IMR-90 (cell line): ENCODE data around the gene ID2. TPM values are rescaled to one million over a fixed set of nuclear protein-coding genes. Genes with fewer than 3 reads are reported as not detected.

Experiments
- ATAC-seq: fragments of 200-7000 bp; cut with Tn5 transposase; 2 replicates; pipeline ENCODE4 v1.9.1; 2020; ENCODE audit warnings: low read depth, mild to moderate bottlenecking, moderate library complexity
- BruUV-seq: library from RNA; stranded (reverse); fragments of 400-500 nt; replicated peaks from 2 replicates; lab custom pipeline; 2021; lab: Mats Ljungman, UMichigan
- CTCF ChIA-PET: fragments of 300-600 bp; formaldehyde crosslinking; extraction: SDS; loops from one replicate; lab custom pipeline; 2021; ENCODE audit warnings: antibody characterized with exemption; lab: Yijun Ruan, JAX
- POLR2A ChIA-PET: fragments of 300-600 bp; sonication (Branson Sonifier 250); formaldehyde crosslinking; loops from one replicate; lab custom pipeline; 2022; ENCODE audit warnings: antibody characterized with exemption; ENCODE audit not compliant: unreplicated experiment; lab: Charles Lee
- DNase-seq: peaks from one replicate; pipeline ENCODE4 v3.0.0; 2013
- H2AFZ ChIP-seq: replicated peaks from 2 replicates; pipeline ENCODE3; 2013; ENCODE audit warnings: low read length, mild to moderate bottlenecking; ENCODE audit not compliant: poor library complexity
- H2AK5ac ChIP-seq: 2 replicates; pipeline ENCODE4 v1.6.1; 2013; ENCODE audit warnings: low read depth, low read length, inconsistent platforms
- H2AK9ac ChIP-seq: replicated peaks from 2 replicates; pipeline ENCODE3; 2013; ENCODE audit warnings: mild to moderate bottlenecking, low read depth, low read length, moderate library complexity; ENCODE audit not compliant: poor library complexity
- H2BK120ac ChIP-seq: 2 replicates; pipeline ENCODE4 v1.6.1; 2013; ENCODE audit warnings: low read depth, low read length, inconsistent platforms
- H2BK15ac ChIP-seq: 3 replicates; pipeline ENCODE4 v1.6.1; 2013; ENCODE audit warnings: low read depth, low read length, inconsistent platforms
- H2BK20ac ChIP-seq: 2 replicates; pipeline ENCODE4 v1.6.1; 2013; ENCODE audit warnings: low read depth, mild to moderate bottlenecking, inconsistent platforms, low read length, moderate library complexity
- H2BK5ac ChIP-seq: 2 replicates; pipeline ENCODE4 v1.6.1; 2013; ENCODE audit warnings: mild to moderate bottlenecking, low read depth, low read length, inconsistent platforms; ENCODE audit not compliant: poor library complexity, severe bottlenecking
- H3K14ac ChIP-seq: replicated peaks from 2 replicates; pipeline ENCODE4 v1.6.1; 2013; ENCODE audit warnings: low read depth, low read length, inconsistent platforms
- H3K18ac ChIP-seq: 2 replicates; pipeline ENCODE4 v1.6.1; 2013; ENCODE audit warnings: low read depth, low read length, control low read depth
- H3K23ac ChIP-seq: 2 replicates; pipeline ENCODE4 v1.6.1; 2013; ENCODE audit warnings: low read depth, low read length, inconsistent platforms
- H3K27ac ChIP-seq: 2 replicates; pipeline ENCODE4 v1.5.1; 2013; ENCODE audit warnings: mild to moderate bottlenecking, control low read depth, low read length; ENCODE audit not compliant: insufficient read depth
- H3K27me3 ChIP-seq: 2 replicates; pipeline ENCODE4 v1.6.1; 2013; ENCODE audit warnings: low read length; ENCODE audit not compliant: control insufficient read depth, insufficient read depth
- H3K36me3 ChIP-seq: 2 replicates; pipeline ENCODE4 v1.6.1; 2013; ENCODE audit warnings: low read length, mixed read lengths; ENCODE audit not compliant: control insufficient read depth, insufficient read depth
- H3K4ac ChIP-seq: 2 replicates; pipeline ENCODE4 v1.6.1; 2013; ENCODE audit warnings: low read depth, low read length, inconsistent platforms
- H3K4me1 ChIP-seq: 2 replicates; pipeline ENCODE4 v1.6.1; 2013; ENCODE audit warnings: low read length, mixed read lengths; ENCODE audit not compliant: control insufficient read depth, insufficient read depth
- H3K4me2 ChIP-seq: 2 replicates; pipeline ENCODE4 v1.6.1; 2013; ENCODE audit warnings: low read depth, mild to moderate bottlenecking, control low read depth, low read length, moderate library complexity
- H3K4me3 ChIP-seq: 2 replicates; pipeline ENCODE4 v1.5.1; 2013; ENCODE audit warnings: low read depth, mild to moderate bottlenecking, control low read depth, low read length, moderate library complexity; ENCODE audit not compliant: insufficient read depth
- H3K56ac ChIP-seq: 2 replicates; pipeline ENCODE4 v1.6.1; 2013; ENCODE audit warnings: low read length, inconsistent platforms; ENCODE audit not compliant: insufficient read depth; ENCODE audit errors: extremely low read depth
- H3K79me1 ChIP-seq, 2 experiments: 2 replicates each; pipeline ENCODE4 v1.6.1; 2013; ENCODE audit warnings: low read length in 2 of 2, inconsistent platforms in 1 of 2, low read depth in 1 of 2
- H3K9ac ChIP-seq: 2 replicates; pipeline ENCODE4 v1.6.1; 2013; ENCODE audit warnings: low read depth, low read length, control low read depth
- H3K9me1 ChIP-seq: 2 replicates; pipeline ENCODE4 v1.6.1; 2013; ENCODE audit warnings: low read length, inconsistent platforms; ENCODE audit not compliant: insufficient read depth
- H3K9me3 ChIP-seq: 2 replicates; pipeline ENCODE4 v1.6.1; 2013; ENCODE audit warnings: low read length; ENCODE audit not compliant: control insufficient read depth, insufficient read depth
- H4K20me1 ChIP-seq: 2 replicates; pipeline ENCODE4 v1.6.1; 2013; ENCODE audit warnings: low read length, inconsistent platforms; ENCODE audit not compliant: insufficient read depth
- H4K5ac ChIP-seq: 2 replicates; pipeline ENCODE4 v1.6.1; 2013; ENCODE audit warnings: mild to moderate bottlenecking, low read depth, low read length, control low read depth
- H4K8ac ChIP-seq, 2 experiments: 2 replicates each; pipeline ENCODE4 v1.6.1; 2013; ENCODE audit warnings: low read depth in 2 of 2, low read length in 2 of 2, control low read depth in 1 of 2, inconsistent platforms in 1 of 2
- H4K91ac ChIP-seq: 2 replicates; pipeline ENCODE4 v1.6.1; 2013; ENCODE audit warnings: low read depth, low read length, inconsistent platforms; ENCODE audit not compliant: insufficient read depth
- ELK1 ChIP-seq: fragments of 150-350 bp; IDR thresholded peaks from 2 replicates; pipeline ENCODE4 v1.6.1; 2016; ENCODE audit warnings: low read depth, mild to moderate bottlenecking, low read length, moderate library complexity, borderline replicate concordance
- FOS ChIP-seq: fragments of 150-350 bp; IDR thresholded peaks from 2 replicates; pipeline ENCODE4 v1.6.1; 2016; ENCODE audit warnings: low read depth, low read length
- MAFK ChIP-seq: IDR thresholded peaks from 2 replicates; pipeline ENCODE4 v1.6.1; 2012; ENCODE audit warnings: low read depth, low read length, improper control_type of control experiment
- WGBS, 2 experiments: methylation state at CpG; one replicate each; pipeline versions ENCODE4 v1.1.5 to v1.1.7; 2013; ENCODE audit warnings: missing lambda C conversion rate in 2 of 2; ENCODE audit not compliant: insufficient read length in 1 of 2; ENCODE audit errors: extremely low coverage in 2 of 2; 5-methylcytosine and 5-hydroxymethylcytosine counted together
- dilution Hi-C: fragments of 300-500 bp; cut with HindIII; formaldehyde crosslinking; loops from one replicate; pipeline ENCODE4 v1.14.3; 2018; ENCODE audit warnings: low sequenced_read_pairs; ENCODE audit not compliant: unreplicated experiment
- in situ Hi-C: fragments of 300-500 bp; cut with MboI; formaldehyde crosslinking; loops from 3 replicates; pipeline ENCODE4 v1.14.3; 2019; ENCODE audit warnings: low sequenced_read_pairs, inconsistent platforms, mixed read lengths
- intact Hi-C: fragments of 100-400 bp; cut with micrococcal nuclease; formaldehyde crosslinking; loops from 2 replicates; pipeline ENCODE4 v1.10.0; 2022
- polyA plus RNA-seq, 3 experiments: library from polyadenylated mRNA; depleted of rRNA; stranded (reverse); fragments of >200 nt; gene quantifications; 2 replicates each; pipeline ENCODE4 v1.2.3, GENCODE V29; 2012; ENCODE audit warnings: low replicate concordance in 1 of 3
- total RNA-seq: library from RNA; depleted of rRNA; stranded (reverse); fragments of >200 nt; gene quantifications from 2 replicates; pipeline ENCODE4 v1.2.3, GENCODE V29; 2012

Gene ID2
- total and polyA plus RNA-seq, 2 of the 4 experiments (the other 2 are of a cell fraction) = 264 to 389 TPM

GRCh38 chr2:8640498-8640897, 41.4 kb upstream of the ID2 start:
- Histone ChIP-seq H2BK20ac (no peak overlapping the region), H4K8ac (no peak overlapping the region), H3K14ac (no peak overlapping the region), H2BK5ac (no peak overlapping the region), H3K23ac (no peak overlapping the region), H3K4me1 (peaks cover 13% of the 10 kb centered on the region), H3K36me3 (no peaks in the 10 kb centered on the region), H4K91ac (no peak overlapping the region), H2AK5ac (no peak overlapping the region), H3K27me3 (no peaks in the 10 kb centered on the region), H3K18ac (no peak overlapping the region), H3K9me1 (peaks cover 6% of the 10 kb centered on the region), H4K5ac (no peak overlapping the region), H2AFZ (no peak overlapping the region), H4K20me1 (no peaks in the 10 kb centered on the region), H3K79me1 (no peaks in the 10 kb centered on the region; a peak in 2 of 4 replicates), H2BK120ac (no peak overlapping the region), H3K4me2 (no peak overlapping the region), H3K4me3 (no peak overlapping the region), H3K9ac (no peak overlapping the region), H3K9me3 (no peaks in the 10 kb centered on the region), H3K27ac (no peak overlapping the region), H3K56ac (no peak overlapping the region), H2AK9ac (no peak overlapping the region), H3K4ac (no peak overlapping the region), H2BK15ac (no peak overlapping the region)
- no CpG with 5 or more reads among the region's 8 CpGs for WGBS, 2 experiments
- intact Hi-C loops = no loop called here
- ATAC-seq = no peak
- ChIA-PET POLR2A (no interaction called here), CTCF (no interaction called here)
- in situ Hi-C loops = no loop called here
- TF ChIP-seq FOS (no peak), ELK1 (no peak), MAFK (no peak)
- no peak for DNase-seq
- BruUV-seq = no TSS peak
- dilution Hi-C loops = no loop called here
